ENCODE results near the gene PPP4R1. TPM values are rescaled to one million over a fixed set of nuclear protein-coding genes. Genes with fewer than 3 reads are reported as not detected.

The PPP4R1 gene
- total RNA-seq, 1 experiment from 2014 or later = 106 TPM

DNA sequence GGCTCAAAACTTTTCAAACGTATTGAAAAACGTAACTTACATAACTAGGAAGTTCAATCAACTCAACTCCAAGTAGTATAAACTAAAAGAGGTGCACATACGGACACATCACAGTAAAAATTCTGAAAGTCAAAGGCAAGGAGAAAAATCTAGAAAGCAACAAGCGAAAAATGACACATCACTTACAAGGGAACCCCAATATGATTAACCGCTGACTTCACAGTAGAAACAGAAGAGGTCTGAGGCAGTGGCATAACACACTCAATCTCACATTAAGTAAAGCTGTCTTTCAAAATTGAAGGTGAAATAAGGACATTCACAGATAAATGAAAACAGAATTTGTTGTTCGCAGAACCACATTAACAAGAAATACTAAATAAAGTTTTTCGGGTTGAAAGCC, 32.7 kb downstream of the PPP4R1 start:
- peaks cover 0 to 2% of the 10 kb centered on the region in 2 experiments; a peak in 1 of 4 replicates for H3K4me1 Mint-ChIP-seq
- TF ChIP-seq, protein P1, sequence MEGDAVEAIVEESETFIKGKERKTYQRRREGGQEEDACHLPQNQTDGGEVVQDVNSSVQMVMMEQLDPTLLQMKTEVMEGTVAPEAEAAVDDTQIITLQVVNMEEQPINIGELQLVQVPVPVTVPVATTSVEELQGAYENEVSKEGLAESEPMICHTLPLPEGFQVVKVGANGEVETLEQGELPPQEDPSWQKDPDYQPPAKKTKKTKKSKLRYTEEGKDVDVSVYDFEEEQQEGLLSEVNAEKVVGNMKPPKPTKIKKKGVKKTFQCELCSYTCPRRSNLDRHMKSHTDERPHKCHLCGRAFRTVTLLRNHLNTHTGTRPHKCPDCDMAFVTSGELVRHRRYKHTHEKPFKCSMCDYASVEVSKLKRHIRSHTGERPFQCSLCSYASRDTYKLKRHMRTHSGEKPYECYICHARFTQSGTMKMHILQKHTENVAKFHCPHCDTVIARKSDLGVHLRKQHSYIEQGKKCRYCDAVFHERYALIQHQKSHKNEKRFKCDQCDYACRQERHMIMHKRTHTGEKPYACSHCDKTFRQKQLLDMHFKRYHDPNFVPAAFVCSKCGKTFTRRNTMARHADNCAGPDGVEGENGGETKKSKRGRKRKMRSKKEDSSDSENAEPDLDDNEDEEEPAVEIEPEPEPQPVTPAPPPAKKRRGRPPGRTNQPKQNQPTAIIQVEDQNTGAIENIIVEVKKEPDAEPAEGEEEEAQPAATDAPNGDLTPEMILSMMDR (conservative IDR thresholded peaks at IDR 0.05) = no peak

More for the DNA sequence above, 32.7 kb downstream of the PPP4R1 start:
- Histone ChIP-seq H4K8ac (replicated peaks; ENCODE audit: insufficient read length, low read depth, low read length) (no peak overlapping the region), H3K9ac (ENCODE audit: extremely low read depth, insufficient read length, low read length) (no peak overlapping the region), H2AK5ac (ENCODE audit: insufficient read length, low read length) (no peak overlapping the region), H2BK5ac (ENCODE audit: insufficient read length, low read length) (no peak overlapping the region), H2BK20ac (ENCODE audit: low read depth, low read length, poor library complexity, severe bottlenecking) (no peak overlapping the region), H3K18ac (ENCODE audit: insufficient read length, low read depth, low read length) (no peak overlapping the region), H3K27me3 (ENCODE audit: insufficient read depth, low read length) (no peaks in the 10 kb centered on the region), H2BK12ac (ENCODE audit: insufficient read length, low read depth, low read length) (no peak overlapping the region), H3K23ac (ENCODE audit: insufficient read length, low read depth, low read length) (no peak overlapping the region), H3T11ph (ENCODE audit: low read length) (no peak overlapping the region), H3K4ac (ENCODE audit: low read depth, low read length) (no peak overlapping the region), H2AFZ (ENCODE audit: low read length) (no peak overlapping the region), H3K79me1 (ENCODE audit: insufficient read depth, low read depth, low read length, poor library complexity, severe bottlenecking) (no peaks in the 10 kb centered on the region), H3K4me2 (ENCODE audit: insufficient read depth, insufficient read length, low read length) (no peak overlapping the region), H3K79me2 (ENCODE audit: insufficient read depth, low read length) (no peaks in the 10 kb centered on the region), H3K9me3 (ENCODE audit: control insufficient read depth, low read depth, low read length) (no peaks in the 10 kb centered on the region), H4K5ac (ENCODE audit: insufficient read length, low read depth, low read length) (no peak overlapping the region), H3K56ac (ENCODE audit: insufficient read length, low read depth, low read length) (no peak overlapping the region), H4K91ac (ENCODE audit: insufficient read length, low read depth, low read length) (no peak overlapping the region), H3K14ac (ENCODE audit: insufficient read depth, low read length) (no peak overlapping the region), H2BK120ac (ENCODE audit: low read depth, low read length, poor library complexity, severe bottlenecking) (no peak overlapping the region), H2BK15ac (ENCODE audit: low read depth, low read length) (no peak overlapping the region), H4K20me1 (ENCODE audit: control insufficient read depth, insufficient read depth, insufficient read length) (no peaks in the 10 kb centered on the region), H3K4me1 (ENCODE audit: insufficient read depth, low read length) (no peaks in the 10 kb centered on the region), H3K27ac (ENCODE audit: insufficient read length, low read depth, low read length) (no peak overlapping the region), H3K23me2 (ENCODE audit: insufficient read length, low read depth, low read length, poor library complexity, severe bottlenecking) (no peaks in the 10 kb centered on the region)
- Mint-ChIP-seq H3K27ac (no peak overlapping the region), H3K36me3 (ENCODE audit: insufficient read depth in 1 of 3, low read depth in 3 of 3) (peaks cover 26 to 68% (median 56%) of the 10 kb centered on the region in 3 experiments; a peak in 6 of 7 replicates), H3K9me3 (peaks cover 0 to 3% of the 10 kb centered on the region in 2 experiments; a peak in 2 of 5 replicates), H3K4me3 (no peak overlapping the region), H3K27me3 (ENCODE audit: low read depth) (no peaks in the 10 kb centered on the region)
- no CpG with 5 or more reads among the region's 7 CpGs for WGBS (ENCODE audit: extremely low coverage, insufficient read length, low lambda C conversion rate)
- DNase-seq = no peak

Data from H9 (cell line).